Measurements from ENCODE around the gene PTEN.

- no peak for TF ChIP-seq CTCF (IDR thresholded peaks at IDR 0.05; ENCODE audit: low read depth, low read length)
- no peak for TF ChIP-seq EZH2phosphoT487 (IDR thresholded peaks at IDR 0.05; ENCODE audit: low read depth)
Measured at GRCh38 chr10:87991946-87992345, 128.5 kb downstream of the PTEN start.
